ENCODE measurements around the gene AZGP1.
"Not testable (repeated sequence)": the region's sequence is repeated elsewhere in the genome, so short reads cannot be mapped to it uniquely, and the experiment has no call there.

Gene AZGP1

GRCh38 chr7:99979814-99980225, 4.0 kb upstream of the AZGP1 start:
- H3K36me3 ChIP-seq (ENCODE audit: insufficient read depth, low read length); H4K20me1 ChIP-seq (ENCODE audit: insufficient read depth, low read length); H3K27ac ChIP-seq (ENCODE audit: low read length); H3K4me3 ChIP-seq (ENCODE audit: low read depth in 1 of 2, low read length in 2 of 2); H3K9me3 ChIP-seq (ENCODE audit: insufficient read depth, low read length, severe bottlenecking); H3K27me3 ChIP-seq (ENCODE audit: insufficient read depth, low read length, poor library complexity); H3K79me2 ChIP-seq (ENCODE audit: insufficient read depth, low read length); H3K9ac ChIP-seq (ENCODE audit: low read depth, low read length): not testable (repeated sequence)
- ATAC-seq (ENCODE audit: insufficient read depth, low read depth) (peak; percentile 86), DNase-seq (peak; percentile 75)
- peaks cover 21% of the 10 kb centered on the region for H3K4me1 ChIP-seq (ENCODE audit: insufficient read depth, low read length)
- peak; percentile 66 for TF ChIP-seq CTCF (IDR thresholded peaks at IDR 0.05; ENCODE audit: borderline replicate concordance, extremely low read depth, low read length, poor library complexity, severe bottlenecking)
- peak overlapping the region; percentile 65 for H2AFZ ChIP-seq (ENCODE audit: low read depth, low read length)
- H3K4me2 ChIP-seq (ENCODE audit: insufficient read depth, low read length) = peak overlapping the region; percentile 57; the same call in 1 of the 2 replicates

- TF ChIP-seq CTCF (IDR thresholded peaks at IDR 0.05; ENCODE audit: borderline replicate concordance, extremely low read depth, low read length, poor library complexity, severe bottlenecking) = no peak
- no peak for TF ChIP-seq EZH2 (IDR thresholded peaks at IDR 0.05; ENCODE audit: borderline replicate concordance, low read depth, low read length, severe bottlenecking)
- Histone ChIP-seq H3K4me3 (ENCODE audit: low read depth in 1 of 2, low read length in 2 of 2) (no peak overlapping the region), H3K27me3 (ENCODE audit: insufficient read depth, low read length, poor library complexity) (no peaks in the 10 kb centered on the region), H3K36me3 (ENCODE audit: insufficient read depth, low read length) (no peaks in the 10 kb centered on the region), H2AFZ (ENCODE audit: low read depth, low read length) (no peak overlapping the region), H3K4me2 (ENCODE audit: insufficient read depth, low read length) (no peak overlapping the region), H3K9me3 (ENCODE audit: insufficient read depth, low read length, severe bottlenecking) (no peaks in the 10 kb centered on the region), H4K20me1 (ENCODE audit: insufficient read depth, low read length) (no peaks in the 10 kb centered on the region), H3K79me2 (ENCODE audit: insufficient read depth, low read length) (no peaks in the 10 kb centered on the region), H3K27ac (ENCODE audit: low read length) (no peak overlapping the region), H3K4me1 (ENCODE audit: insufficient read depth, low read length) (peaks cover 6% of the 10 kb centered on the region), H3K9ac (ENCODE audit: low read depth, low read length) (no peak overlapping the region)
- no peak for DNase-seq
- ATAC-seq (ENCODE audit: insufficient read depth, low read depth) = no peak
Observed at GRCh38 chr7:99976626-99977025, 795 bp upstream of the AZGP1 start.

GRCh38 chr7:99974681-99975080, 1.1 kb downstream of the AZGP1 start:
- Histone ChIP-seq H3K79me2 (ENCODE audit: insufficient read depth, low read length) (no peaks in the 10 kb centered on the region), H3K27ac (ENCODE audit: low read length) (no peak overlapping the region), H3K27me3 (ENCODE audit: insufficient read depth, low read length, poor library complexity) (no peaks in the 10 kb centered on the region), H3K9me3 (ENCODE audit: insufficient read depth, low read length, severe bottlenecking) (no peaks in the 10 kb centered on the region), H3K9ac (ENCODE audit: low read depth, low read length) (no peak overlapping the region), H2AFZ (ENCODE audit: low read depth, low read length) (no peak overlapping the region), H3K4me1 (ENCODE audit: insufficient read depth, low read length) (0 out of 2 replicates have a peak, but pooled peaks cover 1% of the 10 kb centered on the region), H3K4me3 (ENCODE audit: low read depth in 1 of 2, low read length in 2 of 2) (no peak overlapping the region), H3K36me3 (ENCODE audit: insufficient read depth, low read length) (no peaks in the 10 kb centered on the region), H4K20me1 (ENCODE audit: insufficient read depth, low read length) (no peaks in the 10 kb centered on the region), H3K4me2 (ENCODE audit: insufficient read depth, low read length) (no peak overlapping the region)
- no peak for DNase-seq
- ATAC-seq (ENCODE audit: insufficient read depth, low read depth) = no peak
- TF ChIP-seq CTCF (IDR thresholded peaks at IDR 0.05; ENCODE audit: borderline replicate concordance, extremely low read depth, low read length, poor library complexity, severe bottlenecking) (no peak), EZH2 (IDR thresholded peaks at IDR 0.05; ENCODE audit: borderline replicate concordance, low read depth, low read length, severe bottlenecking) (no peak)

- H3K36me3 ChIP-seq (ENCODE audit: insufficient read depth, low read length); H3K4me2 ChIP-seq (ENCODE audit: insufficient read depth, low read length); H3K79me2 ChIP-seq (ENCODE audit: insufficient read depth, low read length); H3K4me1 ChIP-seq (ENCODE audit: insufficient read depth, low read length); H3K4me3 ChIP-seq (ENCODE audit: low read depth in 1 of 2, low read length in 2 of 2); H2AFZ ChIP-seq (ENCODE audit: low read depth, low read length); H4K20me1 ChIP-seq (ENCODE audit: insufficient read depth, low read length); H3K27me3 ChIP-seq (ENCODE audit: insufficient read depth, low read length, poor library complexity); H3K9ac ChIP-seq (ENCODE audit: low read depth, low read length); H3K9me3 ChIP-seq (ENCODE audit: insufficient read depth, low read length, severe bottlenecking); ATAC-seq (ENCODE audit: insufficient read depth, low read depth); H3K27ac ChIP-seq (ENCODE audit: low read length); DNase-seq: not testable (repeated sequence)
Observed at GRCh38 chr7:99973817-99974216, 2.0 kb downstream of the AZGP1 start.

Measured in DND-41 (cell line).